IPS DF 19.7 (cell line): ENCODE measurements around the gene ATP11A.
"Not testable (repeated sequence)": the region's sequence is repeated elsewhere in the genome, so short reads cannot be mapped to it uniquely, and the experiment has no call there.

Experiments
- DNase-seq: peaks from one replicate; pipeline ENCODE4 v3.0.0-alpha.2; 2013; ENCODE audit warnings: low read depth, low spot score

ATP11A gene

DNA sequence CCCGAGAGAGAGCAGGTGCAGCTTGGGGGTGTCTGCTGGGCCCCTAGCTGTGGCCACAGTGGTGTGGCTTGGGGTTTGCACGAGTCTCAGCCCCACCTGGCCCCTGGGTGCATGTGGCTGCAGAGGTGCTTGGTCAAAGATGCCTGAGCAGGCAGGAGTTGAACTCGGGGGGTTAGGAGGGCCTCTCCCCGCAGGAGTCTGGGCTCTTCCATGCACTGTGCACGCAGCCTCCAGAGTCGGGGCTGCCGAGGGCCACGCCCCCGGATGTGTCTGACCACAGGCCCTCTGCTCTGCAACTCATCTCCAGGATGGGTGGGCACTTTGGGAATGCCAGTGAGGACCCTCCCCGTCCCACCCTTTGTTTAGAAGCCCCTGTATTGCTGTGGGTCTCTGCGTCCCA, 187.7 kb downstream of the ATP11A start:
- no peak for DNase-seq

DNA sequence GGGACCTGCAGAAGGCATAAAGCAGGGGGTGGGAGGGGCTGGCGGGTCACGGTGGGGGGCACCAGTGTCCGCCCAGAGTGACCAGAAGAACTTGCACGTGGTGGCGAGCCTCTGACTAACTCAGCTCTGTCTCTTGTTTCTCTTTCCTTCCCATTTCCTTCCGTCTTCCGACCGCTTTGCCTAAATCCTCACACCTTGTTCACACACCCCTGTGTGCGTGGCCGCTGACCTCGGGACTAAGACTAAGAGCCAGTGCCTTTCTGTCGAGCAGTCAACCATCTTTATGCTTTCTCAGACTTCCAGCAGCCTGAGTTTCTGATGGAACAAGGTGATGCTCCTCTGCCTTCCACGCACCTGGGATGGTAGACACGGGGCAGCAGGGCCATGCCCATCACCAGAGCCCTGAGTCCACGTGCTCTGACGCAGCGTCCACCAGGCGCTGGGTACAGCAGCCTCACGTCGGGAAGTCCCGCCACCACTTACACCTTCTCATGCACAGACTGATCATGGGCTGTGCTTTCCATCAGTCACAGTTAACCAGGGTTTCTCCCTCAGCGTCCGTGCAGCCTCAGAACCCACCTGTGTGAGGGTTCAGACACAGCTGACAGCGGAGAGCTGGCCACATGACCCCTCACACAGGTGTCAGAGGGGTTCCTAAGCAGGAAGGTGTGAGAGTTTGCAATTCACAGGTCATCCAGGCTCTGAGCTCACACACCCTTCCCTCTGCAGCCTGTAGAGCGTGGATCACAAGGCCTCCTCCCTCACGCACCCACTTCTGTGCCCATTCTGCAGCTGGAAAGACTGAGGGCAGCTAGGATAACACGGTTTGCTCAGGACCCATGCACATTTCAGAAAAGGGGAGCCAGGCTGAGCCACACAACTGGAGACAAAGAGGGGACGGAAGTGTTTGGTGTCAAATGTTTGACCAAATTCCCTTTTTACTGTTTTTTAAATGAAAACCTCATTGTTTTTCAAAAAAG, 188.4 kb downstream of the ATP11A start:
- DNase-seq: no peak

DNA sequence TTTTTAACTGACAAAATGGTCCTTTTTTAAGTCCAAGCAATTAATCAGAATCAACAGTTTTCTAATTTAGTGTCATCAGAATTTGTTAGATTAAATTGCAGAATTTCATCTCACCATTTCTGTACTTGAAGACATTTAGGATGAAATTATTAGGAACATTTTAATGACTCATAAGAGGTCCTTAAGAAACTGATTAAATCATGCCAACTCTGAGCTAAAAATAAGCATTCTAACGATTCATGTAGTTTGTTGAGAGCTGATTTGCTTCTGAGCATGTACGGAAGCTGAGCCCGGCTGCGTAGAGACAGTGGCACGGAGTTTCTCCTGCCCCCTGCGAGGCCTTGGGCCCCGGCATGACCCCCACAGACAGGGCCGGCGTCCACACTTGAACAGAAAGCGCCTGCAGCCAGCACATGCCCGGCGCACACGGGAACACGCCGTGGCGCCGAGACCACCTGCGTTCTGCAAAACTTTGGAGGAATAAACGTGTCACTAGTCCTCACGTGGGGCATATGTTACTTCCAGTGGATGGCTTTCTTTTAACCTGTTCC, 189.5 kb downstream of the ATP11A start:
- DNase-seq: no peak

DNA sequence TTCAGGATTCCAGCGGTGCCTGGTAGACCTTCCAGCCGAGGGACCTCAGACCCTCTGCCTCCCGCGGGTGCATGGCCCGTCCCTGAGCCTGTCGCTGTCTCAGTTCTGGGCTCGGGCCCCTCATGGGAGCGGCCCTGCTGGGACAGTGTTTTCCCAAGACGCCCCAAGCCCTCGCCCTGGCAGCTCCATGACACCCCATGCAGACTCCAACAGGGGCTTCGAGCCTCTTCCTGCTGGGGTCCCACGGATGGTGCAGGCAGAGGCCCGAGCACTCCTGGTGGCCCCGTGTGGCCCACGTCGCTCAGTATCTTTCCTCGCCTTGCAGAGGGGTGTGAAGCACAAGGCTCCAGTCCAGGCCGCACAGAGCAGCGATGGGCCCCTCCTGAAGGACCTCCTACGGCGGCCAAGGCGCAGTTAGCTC, 190.4 kb downstream of the ATP11A start:
- no peak for DNase-seq

DNA sequence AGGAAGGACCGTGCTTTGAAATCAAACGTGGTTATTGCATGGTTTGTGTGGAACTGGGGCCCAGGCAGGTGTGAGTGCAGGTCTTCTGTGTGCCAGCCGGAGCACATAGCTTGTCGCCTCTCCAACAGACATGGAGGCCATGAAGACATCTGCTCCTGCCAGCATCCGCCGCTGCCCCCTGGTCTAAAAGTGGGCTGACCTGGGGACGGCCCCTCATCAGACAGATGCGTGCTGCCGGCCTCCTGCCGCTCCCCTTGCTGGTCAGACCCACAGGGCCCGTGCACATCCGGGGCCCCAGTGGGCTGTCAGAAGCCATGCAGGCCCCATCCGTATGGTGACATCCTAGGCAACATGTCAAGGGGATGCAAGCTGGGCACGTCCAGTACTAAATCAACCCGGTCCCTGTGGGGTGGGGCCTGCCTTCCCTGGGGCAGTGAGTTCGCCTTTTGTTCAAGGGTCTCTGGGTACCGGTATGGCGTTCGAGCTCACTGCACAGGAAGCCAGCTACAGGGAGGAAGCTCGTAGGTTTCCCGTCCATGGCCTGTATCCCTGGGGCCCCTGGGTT, 191.2 kb downstream of the ATP11A start:
- no peak for DNase-seq

DNA sequence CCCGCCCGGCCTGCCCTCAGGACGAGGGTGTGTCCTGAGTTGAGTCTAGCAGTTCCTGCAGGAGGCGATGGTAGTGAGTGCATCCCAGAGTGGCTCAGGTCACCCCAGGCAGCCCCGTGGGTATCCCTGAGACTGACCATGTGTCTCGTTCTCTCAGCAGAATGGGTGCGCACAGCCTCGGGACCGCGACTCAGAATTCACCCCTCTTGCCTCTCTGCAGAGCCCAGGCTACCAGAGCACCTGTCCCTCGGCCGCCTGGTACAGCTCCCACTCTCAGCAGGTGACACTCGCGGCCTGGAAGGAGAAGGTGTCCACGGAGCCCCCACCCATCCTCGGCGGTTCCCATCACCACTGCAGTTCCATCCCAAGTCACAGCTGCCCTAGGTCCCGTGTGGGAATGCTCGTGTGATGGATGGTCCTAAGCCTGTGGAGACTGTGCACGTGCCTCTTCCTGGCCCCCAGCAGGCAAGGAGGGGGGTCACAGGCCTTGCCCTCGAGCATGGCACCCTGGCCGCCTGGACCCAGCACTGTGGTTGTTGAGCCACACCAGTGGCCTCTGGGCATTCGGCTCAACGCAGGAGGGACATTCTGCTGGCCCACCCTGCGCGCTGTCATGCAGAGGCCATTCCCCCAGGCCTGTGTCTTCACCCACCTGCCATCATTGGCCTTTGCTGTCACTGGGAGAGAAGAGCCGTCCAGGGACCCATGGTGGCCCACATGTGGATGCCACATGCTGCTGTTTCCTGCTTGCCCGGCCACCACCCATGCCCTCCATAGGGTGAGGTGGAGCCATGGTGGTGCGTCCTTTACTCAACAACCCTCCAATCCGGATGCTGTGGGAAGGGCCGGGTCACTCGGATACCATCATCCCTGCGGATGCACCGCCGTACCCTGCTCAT, 192.1 kb downstream of the ATP11A start:
- no peak for DNase-seq

DNA sequence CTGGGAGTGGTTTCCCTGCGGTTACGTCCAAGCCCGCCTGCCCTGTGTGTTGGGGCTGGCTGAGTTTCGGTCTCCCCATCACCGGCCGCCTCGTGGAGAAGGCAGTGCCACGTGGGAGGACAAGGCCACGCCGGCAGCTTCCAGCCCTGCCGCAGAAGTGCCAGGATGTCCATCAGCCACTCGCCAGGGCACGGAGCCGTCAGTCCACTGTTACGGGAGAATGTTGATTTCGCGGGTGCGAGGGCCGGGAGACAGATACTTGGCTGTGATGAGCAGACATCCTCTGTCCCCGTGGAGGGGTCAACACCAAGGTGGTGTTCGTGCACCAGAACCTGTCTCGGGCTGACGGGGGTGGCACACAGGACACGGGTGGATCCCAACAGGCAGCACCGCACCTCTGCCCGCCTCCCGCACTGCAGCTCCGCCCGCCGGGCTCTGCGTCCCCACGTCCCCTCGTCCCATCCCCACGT, 192.8 kb downstream of the ATP11A start:
- DNase-seq: no peak

DNA sequence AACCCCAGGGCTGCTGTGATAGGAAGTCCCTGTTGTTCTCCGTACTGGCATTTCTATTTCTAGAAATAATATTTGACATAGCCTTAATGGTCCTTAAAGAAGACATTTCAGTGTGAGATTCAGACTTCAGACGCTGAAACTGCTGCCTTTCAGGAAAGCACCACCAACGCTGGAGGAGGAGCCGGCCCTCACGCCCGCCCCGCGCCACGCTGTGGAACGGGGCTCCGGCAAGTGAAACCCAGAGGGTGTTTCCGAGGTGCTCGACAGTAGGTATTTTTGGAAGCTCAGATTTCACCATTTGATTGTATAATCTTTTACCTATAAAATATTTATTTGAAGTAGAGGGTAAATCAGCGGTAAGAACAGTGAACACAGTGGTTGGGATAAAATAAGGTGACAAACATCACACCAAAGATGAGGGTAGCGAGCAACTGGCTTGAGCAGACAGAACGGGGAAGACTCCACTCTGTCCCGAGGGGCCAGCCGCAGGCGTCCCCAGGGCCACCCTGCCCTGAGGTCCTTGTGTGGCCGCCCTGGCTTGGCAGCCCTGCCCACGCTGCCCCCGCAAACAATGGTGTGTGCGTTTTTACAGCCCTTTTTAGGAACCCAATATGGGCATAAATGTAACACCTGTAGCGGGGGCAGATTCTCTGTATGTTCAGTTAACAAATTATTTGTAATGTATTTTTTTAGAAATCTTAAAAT, 193.6 kb downstream of the ATP11A start:
- no peak for DNase-seq

DNA sequence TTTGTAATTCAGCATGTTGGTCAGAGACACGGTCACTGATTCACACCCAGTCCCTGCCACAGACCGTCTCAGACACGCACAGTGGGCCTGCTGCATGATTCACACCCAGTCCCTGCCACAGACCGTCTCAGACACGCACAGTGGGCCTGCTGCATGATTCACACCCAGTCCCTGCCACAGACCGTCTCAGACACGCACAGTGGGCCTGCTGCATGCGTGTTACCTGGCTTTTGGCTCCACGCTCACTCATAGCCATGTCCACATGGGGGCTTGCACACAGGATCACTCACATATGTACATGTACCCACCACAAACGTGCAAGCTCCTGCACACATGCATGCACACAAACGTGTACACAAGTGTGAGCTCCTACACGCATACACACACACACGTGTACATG, 194.9 kb downstream of the ATP11A start:
- DNase-seq: not testable (repeated sequence)

DNA sequence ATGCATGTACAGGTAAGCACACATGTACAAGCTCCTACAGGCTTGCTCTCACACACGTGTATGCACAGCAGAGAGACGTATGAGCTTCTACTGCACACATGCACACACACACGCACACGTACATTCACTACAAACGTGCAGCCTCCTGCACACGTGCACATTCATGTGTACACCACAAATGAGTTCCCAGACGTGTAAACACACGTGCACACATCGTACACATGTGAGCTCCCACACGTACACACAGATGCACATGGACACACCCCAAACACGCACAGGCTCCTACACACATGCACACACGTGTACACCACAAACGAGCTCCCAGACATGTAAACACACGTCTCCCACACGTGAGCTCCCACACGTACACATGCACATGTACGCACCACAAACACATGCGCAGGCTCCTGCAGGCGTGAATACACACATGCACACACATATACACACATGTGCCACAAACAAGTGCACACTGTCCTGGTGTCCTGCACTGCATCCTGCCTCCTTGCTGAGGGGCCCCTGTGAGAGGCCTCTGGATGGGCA, 195.5 kb downstream of the ATP11A start:
- DNase-seq: no peak

DNA sequence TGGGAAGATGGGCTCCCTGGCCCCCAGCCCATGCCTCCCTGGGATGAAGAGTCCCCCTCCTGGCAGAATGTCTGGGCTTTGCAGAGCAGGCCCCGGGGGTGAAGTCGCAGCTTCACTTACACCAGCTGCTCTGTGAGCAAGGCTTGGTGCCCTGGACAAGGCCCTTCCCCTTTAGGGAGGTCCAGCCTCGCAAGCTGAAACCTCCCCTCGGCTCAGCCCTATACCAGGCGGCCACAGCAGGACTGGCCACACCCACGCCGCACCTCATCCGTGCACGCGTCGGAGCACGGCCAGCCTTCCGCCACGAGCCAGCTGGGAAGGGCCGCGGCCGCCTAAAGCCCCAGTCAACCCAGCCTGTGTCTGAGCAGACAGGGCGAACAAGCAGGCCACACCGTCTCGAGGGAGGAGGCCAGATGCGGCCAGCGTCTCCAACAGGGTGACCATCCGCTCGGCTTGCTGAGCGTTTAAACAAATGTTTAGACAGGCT, 196.0 kb downstream of the ATP11A start:
- peak; percentile 76 for DNase-seq

DNA sequence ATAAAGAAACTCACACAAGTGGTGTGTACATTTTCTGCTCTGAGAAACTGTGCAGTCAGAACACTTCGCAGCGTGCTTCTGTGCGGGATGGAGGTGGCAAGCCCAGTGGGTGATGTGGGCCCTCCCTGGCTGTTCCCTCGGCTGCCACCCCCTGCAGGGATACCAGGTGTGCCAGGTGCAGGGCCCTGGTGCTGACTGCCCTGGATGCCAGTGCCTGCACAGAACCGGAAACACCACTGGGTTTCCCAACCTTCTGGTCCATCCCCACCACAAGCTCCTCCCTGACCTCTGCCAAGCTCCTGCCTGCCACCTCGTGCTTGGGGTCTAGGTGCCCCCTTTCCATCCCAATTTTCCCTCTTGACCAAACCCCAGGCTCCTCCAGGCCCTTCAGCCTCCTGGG, 197.3 kb downstream of the ATP11A start:
- DNase-seq: no peak

DNA sequence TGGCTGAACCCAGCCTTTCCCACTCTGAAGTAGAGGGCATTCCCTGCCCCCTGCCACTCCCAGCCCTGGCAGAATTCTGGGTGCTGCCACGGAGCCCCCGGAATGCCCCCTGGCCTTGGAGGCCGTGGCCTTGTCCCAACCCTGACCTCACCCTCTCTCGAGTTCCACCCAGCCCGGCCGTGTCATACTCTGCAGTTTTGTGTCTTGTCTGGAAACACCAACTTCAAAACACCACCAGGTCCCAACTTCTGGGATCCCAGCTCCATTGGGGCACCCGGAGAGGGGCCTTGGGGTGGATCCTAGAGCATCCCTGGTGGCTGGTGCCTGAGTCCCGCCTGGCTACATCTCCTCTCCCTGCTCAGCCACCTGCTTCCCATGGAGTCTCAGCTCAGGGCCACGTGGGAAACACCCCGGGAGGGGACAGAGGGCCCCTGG, 197.7 kb downstream of the ATP11A start:
- no peak for DNase-seq

DNA sequence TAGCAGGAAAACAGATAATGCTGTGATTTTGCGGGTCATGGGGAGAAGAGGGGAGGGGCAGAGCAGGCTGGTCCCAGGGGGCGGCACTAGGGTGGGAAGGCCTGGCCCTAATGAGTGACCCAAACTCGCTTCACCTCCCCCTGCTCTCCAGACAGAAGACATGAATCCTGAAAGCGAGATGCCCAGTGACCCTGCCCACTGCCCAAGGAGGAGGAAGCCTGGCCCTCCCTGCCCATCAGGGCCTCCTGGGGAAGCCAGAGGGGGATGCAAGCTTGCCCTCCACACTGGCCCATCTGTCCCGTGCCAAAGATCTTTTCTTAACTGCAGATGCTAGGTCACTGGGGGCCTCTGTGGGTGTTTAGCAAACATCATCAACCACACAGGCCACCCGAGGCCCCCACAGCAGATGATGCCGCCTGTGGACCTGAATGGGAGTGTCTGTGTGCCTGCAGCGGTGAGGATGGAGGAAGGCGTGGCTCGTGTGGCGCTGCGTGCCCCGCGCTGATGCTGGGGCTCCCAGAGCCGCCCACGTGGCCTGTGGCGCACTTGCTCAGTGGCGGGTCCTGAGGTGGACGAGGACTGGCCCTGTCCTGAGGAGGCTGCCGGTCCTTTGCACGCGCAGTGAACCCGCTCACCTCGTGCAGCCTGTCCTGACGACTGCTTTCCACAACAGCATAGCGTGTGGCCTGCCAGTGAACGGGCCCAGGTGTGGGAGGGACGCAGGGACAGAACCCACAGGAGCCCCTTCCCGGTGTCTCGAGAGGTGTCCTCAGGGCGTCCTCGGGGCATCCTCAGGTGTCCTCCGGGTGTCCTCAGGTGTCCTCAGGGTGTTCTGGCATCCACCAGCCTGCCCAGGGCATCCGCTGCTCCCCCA, 198.6 kb downstream of the ATP11A start:
- DNase-seq: no peak

DNA sequence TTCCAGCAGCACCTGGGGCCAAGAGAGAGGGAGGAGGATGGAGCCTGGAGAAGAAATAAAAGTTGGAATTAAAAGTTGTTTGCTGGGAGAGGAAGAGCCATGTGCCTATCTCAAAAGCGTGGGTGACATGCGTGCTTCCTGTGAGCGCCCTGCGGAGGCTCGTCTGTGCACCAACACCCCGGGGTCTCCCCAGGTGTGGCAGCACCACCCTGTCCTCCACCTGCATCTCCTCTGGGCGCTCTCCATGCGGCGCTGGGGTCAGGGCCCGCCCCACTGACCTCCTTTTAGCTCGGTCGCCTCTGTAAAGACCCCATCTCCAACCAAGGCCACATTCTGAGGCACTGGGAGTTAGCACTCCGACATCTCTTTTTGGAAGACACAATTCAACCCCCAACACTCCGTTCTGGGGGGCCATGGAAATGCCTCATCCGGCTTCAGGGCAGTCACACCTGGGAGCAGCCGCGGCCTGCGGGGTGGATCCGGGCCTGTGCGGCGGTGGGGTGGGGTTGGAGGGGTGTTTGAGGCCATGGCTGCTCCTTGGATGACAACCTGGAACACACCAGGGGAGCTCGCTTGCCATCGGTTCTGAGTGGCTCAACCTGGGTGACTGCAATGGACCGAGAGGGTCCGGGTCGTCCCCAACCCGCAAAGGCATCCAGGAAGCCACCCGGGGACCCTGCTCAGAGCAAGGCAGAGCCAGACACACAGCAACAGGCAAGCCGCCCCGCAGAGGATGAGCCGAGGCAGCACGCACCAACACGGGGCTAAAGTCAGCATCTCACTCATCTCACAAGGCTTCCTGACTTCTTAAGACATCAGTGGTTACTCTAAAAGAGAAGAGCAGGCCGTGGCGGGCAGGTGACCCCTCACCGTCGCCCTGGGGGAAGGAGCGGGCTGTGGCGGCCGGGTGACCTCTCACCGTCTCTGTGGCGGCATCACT, 199.8 kb downstream of the ATP11A start:
- DNase-seq: no peak

DNA sequence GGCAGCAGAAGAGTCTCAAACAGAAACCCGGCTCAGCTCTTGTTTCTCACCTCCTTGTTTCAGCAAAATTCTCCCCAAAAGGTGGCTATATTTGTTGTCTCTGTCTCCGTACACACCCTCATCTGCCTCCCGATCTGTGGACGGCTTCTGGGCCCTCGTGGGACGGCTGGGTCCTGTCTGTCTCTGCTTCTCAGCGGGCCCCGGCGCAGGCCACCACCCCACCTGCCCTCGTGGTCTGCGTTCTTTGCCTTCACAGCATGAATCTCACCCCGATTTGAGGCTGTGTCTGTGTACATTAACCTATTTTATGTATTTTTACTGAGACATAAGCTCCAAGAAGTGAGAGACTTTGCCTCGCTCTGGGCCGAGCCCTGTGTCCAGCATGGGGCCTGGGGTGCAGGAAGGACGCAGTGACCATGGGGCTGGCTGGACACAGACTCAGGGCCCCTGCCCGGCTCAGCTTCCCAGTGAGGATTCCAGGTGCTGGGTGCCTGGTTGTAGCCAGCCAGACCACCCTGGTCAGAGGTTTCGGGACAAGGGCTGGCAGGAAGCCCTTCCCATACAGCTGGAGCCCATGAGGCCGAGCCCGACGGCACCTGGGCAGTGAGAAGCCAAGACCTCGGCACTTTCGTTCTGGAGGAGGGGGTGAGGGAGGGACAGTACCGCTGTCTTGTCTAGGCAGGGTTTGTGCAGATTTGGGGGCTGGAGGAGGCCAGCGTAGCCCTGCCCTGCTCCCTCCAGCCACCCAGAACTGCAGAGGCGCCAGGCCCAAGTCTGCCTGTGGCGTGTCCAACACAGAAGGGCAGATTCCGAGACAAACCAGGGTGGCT, 200.7 kb downstream of the ATP11A start:
- DNase-seq: no peak
